ENCODE measurements around the gene NOP14. TPM values are rescaled to one million over a fixed set of nuclear protein-coding genes. Genes with fewer than 3 reads are reported as not detected.
"Not testable (repeated sequence)": the region's sequence is repeated elsewhere in the genome, so short reads cannot be mapped to it uniquely, and the experiment has no call there.

Gene NOP14
- total RNA-seq, 1 experiment from 2014 or later = 50.1 TPM

- H2BK120ac ChIP-seq (ENCODE audit: low read depth, low read length, poor library complexity, severe bottlenecking) = no peak overlapping the region
- no peak overlapping the region for H2BK20ac ChIP-seq (ENCODE audit: low read depth, low read length, poor library complexity, severe bottlenecking)
- H3K4ac ChIP-seq (ENCODE audit: low read depth, low read length) = no peak overlapping the region
- no peaks in the 10 kb centered on the region for H3K27me3 ChIP-seq (ENCODE audit: insufficient read depth, low read length)
- no peaks in the 10 kb centered on the region for H3K79me2 ChIP-seq (ENCODE audit: insufficient read depth, low read length)
- no peak overlapping the region for H3K27ac Mint-ChIP-seq
- H4K5ac ChIP-seq (ENCODE audit: insufficient read length, low read depth, low read length) = no peak overlapping the region
- H2BK15ac ChIP-seq (ENCODE audit: low read depth, low read length) = no peak overlapping the region
- no peaks in the 10 kb centered on the region for H3K4me1 ChIP-seq (ENCODE audit: insufficient read depth, low read length)
- no peak overlapping the region for H2AK5ac ChIP-seq (ENCODE audit: insufficient read length, low read length)
- no peak overlapping the region for H3K56ac ChIP-seq (ENCODE audit: insufficient read length, low read depth, low read length)
- no peak overlapping the region for H3K9ac ChIP-seq (ENCODE audit: extremely low read depth, insufficient read length, low read length)
- H3K4me1 Mint-ChIP-seq = peaks cover 15 to 23% of the 10 kb centered on the region in 2 experiments
- no CpG with 5 or more reads among the region's 8 CpGs for WGBS (ENCODE audit: extremely low coverage, insufficient read length, low lambda C conversion rate)
- peaks cover 13% of the 10 kb centered on the region for H3K27me3 Mint-ChIP-seq (ENCODE audit: low read depth)
- H3K9me3 ChIP-seq (ENCODE audit: control insufficient read depth, low read depth, low read length) = peaks cover 2% of the 10 kb centered on the region
- H3K23me2 ChIP-seq (ENCODE audit: insufficient read length, low read depth, low read length, poor library complexity, severe bottlenecking) = no peaks in the 10 kb centered on the region
- H3K18ac ChIP-seq (ENCODE audit: insufficient read length, low read depth, low read length) = no peak overlapping the region
- no peak overlapping the region for H4K91ac ChIP-seq (ENCODE audit: insufficient read length, low read depth, low read length)
- H3K79me1 ChIP-seq (ENCODE audit: insufficient read depth, low read depth, low read length, poor library complexity, severe bottlenecking) = no peaks in the 10 kb centered on the region
- H3K4me2 ChIP-seq (ENCODE audit: insufficient read depth, insufficient read length, low read length) = peak overlapping the region; percentile 71
- no peak overlapping the region for H2AFZ ChIP-seq (ENCODE audit: low read length)
- no peak overlapping the region for H3K27ac ChIP-seq (ENCODE audit: insufficient read length, low read depth, low read length)
- peak; percentile 37 for DNase-seq
- no peak overlapping the region for H2BK12ac ChIP-seq (ENCODE audit: insufficient read length, low read depth, low read length)
- no peak overlapping the region for H3K23ac ChIP-seq (ENCODE audit: insufficient read length, low read depth, low read length)
- H3K36me3 Mint-ChIP-seq (ENCODE audit: insufficient read depth in 1 of 3, low read depth in 3 of 3) = peaks cover 32 to 36% (median 33%) of the 10 kb centered on the region in 3 experiments
- no peak overlapping the region for H2BK5ac ChIP-seq (ENCODE audit: insufficient read length, low read length)
- H4K8ac ChIP-seq (replicated peaks; ENCODE audit: insufficient read length, low read depth, low read length) = no peak overlapping the region
- no peak overlapping the region for H3K14ac ChIP-seq (ENCODE audit: insufficient read depth, low read length)
- no peak overlapping the region for H3T11ph ChIP-seq (ENCODE audit: low read length)
- peaks cover 8 to 14% of the 10 kb centered on the region in 2 experiments for H3K9me3 Mint-ChIP-seq
- peaks cover 2% of the 10 kb centered on the region for H4K20me1 ChIP-seq (ENCODE audit: control insufficient read depth, insufficient read depth, insufficient read length)
- no peak for TF ChIP-seq CTCF (conservative IDR thresholded peaks at IDR 0.05)
- H3K4me3 Mint-ChIP-seq = peak overlapping the region; percentile 91 to 94
Observed at GRCh38 chr4:2961421-2961810, 1.8 kb downstream of the NOP14 start.

GRCh38 chr4:2960450-2960849, 2.8 kb downstream of the NOP14 start:
- peaks cover 15 to 23% of the 10 kb centered on the region in 2 experiments for H3K4me1 Mint-ChIP-seq
- H3K27me3 Mint-ChIP-seq (ENCODE audit: low read depth) = peaks cover 13% of the 10 kb centered on the region
- H3K14ac ChIP-seq (ENCODE audit: insufficient read depth, low read length); H2BK15ac ChIP-seq (ENCODE audit: low read depth, low read length); H2BK12ac ChIP-seq (ENCODE audit: insufficient read length, low read depth, low read length); H3K79me1 ChIP-seq (ENCODE audit: insufficient read depth, low read depth, low read length, poor library complexity, severe bottlenecking); H3K56ac ChIP-seq (ENCODE audit: insufficient read length, low read depth, low read length); H3K79me2 ChIP-seq (ENCODE audit: insufficient read depth, low read length); H2BK20ac ChIP-seq (ENCODE audit: low read depth, low read length, poor library complexity, severe bottlenecking); H3T11ph ChIP-seq (ENCODE audit: low read length); H4K5ac ChIP-seq (ENCODE audit: insufficient read length, low read depth, low read length); H3K9ac ChIP-seq (ENCODE audit: extremely low read depth, insufficient read length, low read length); H2BK5ac ChIP-seq (ENCODE audit: insufficient read length, low read length); H3K4me3 Mint-ChIP-seq; H3K27me3 ChIP-seq (ENCODE audit: insufficient read depth, low read length); H3K23me2 ChIP-seq (ENCODE audit: insufficient read length, low read depth, low read length, poor library complexity, severe bottlenecking); H3K27ac ChIP-seq (ENCODE audit: insufficient read length, low read depth, low read length); H3K4me2 ChIP-seq (ENCODE audit: insufficient read depth, insufficient read length, low read length); H3K4ac ChIP-seq (ENCODE audit: low read depth, low read length); H3K23ac ChIP-seq (ENCODE audit: insufficient read length, low read depth, low read length); H2AFZ ChIP-seq (ENCODE audit: low read length); H2BK120ac ChIP-seq (ENCODE audit: low read depth, low read length, poor library complexity, severe bottlenecking); H3K18ac ChIP-seq (ENCODE audit: insufficient read length, low read depth, low read length); H3K27ac Mint-ChIP-seq; DNase-seq; H3K4me1 ChIP-seq (ENCODE audit: insufficient read depth, low read length); H2AK5ac ChIP-seq (ENCODE audit: insufficient read length, low read length); H4K91ac ChIP-seq (ENCODE audit: insufficient read length, low read depth, low read length); H4K8ac ChIP-seq (replicated peaks; ENCODE audit: insufficient read length, low read depth, low read length); H4K20me1 ChIP-seq (ENCODE audit: control insufficient read depth, insufficient read depth, insufficient read length): not testable (repeated sequence)
- no CpG with 5 or more reads among the region's 4 CpGs for WGBS (ENCODE audit: extremely low coverage, insufficient read length, low lambda C conversion rate)
- peaks cover 12% of the 10 kb centered on the region for H3K9me3 ChIP-seq (ENCODE audit: control insufficient read depth, low read depth, low read length)
- peaks cover 18 to 23% of the 10 kb centered on the region in 2 experiments for H3K9me3 Mint-ChIP-seq
- H3K36me3 Mint-ChIP-seq (ENCODE audit: insufficient read depth in 1 of 3, low read depth in 3 of 3) = peaks cover 42 to 46% (median 43%) of the 10 kb centered on the region in 3 experiments

Measured in H9 (cell line).